ENCODE measurements around the gene PAX4. TPM values are rescaled to one million over a fixed set of nuclear protein-coding genes. Genes with fewer than 3 reads are reported as not detected.
"Not testable (repeated sequence)": the region's sequence is repeated elsewhere in the genome, so short reads cannot be mapped to it uniquely, and the experiment has no call there.

PAX4 gene
- total and polyA plus RNA-seq, 9 donors, result not detected

- no peak for DNase-seq
- peaks cover 6% of the 10 kb centered on the region for H3K4me1 ChIP-seq (ENCODE audit: insufficient read depth)
- no peaks in the 10 kb centered on the region for H3K9me3 ChIP-seq
- WGBS, 3 donors, result 67 to 69% (median 68%) methylated on average over 4 of the region's 4 CpGs
- no peaks in the 10 kb centered on the region for H3K36me3 ChIP-seq
- H3K27me3 ChIP-seq, result no peaks in the 10 kb centered on the region
- intact Hi-C loops (cut with DNase I), result loop anchor here in 1 of 4 donors (5.0 kb wide), 1 partner anchor 626 kb away; no protein-coding TSS in a partner anchor
- H3K27ac ChIP-seq, result no peak overlapping the region
- no peak overlapping the region for H3K4me3 ChIP-seq
- no peak for TF ChIP-seq CTCF (IDR thresholded peaks at IDR 0.05)
- TF ChIP-seq POLR2A (IDR thresholded peaks at IDR 0.05), result no peak
- TF ChIP-seq EP300 (IDR thresholded peaks at IDR 0.05), result no peak
Observed at GRCh38 chr7:127578711-127579275, 39.1 kb downstream of the PAX4 start.

GRCh38 chr7:127578036-127578684 lies 39.8 kb downstream of the PAX4 start:
- no peaks in the 10 kb centered on the region for H3K36me3 ChIP-seq
- DNase-seq, result no peak
- no peaks in the 10 kb centered on the region for H3K27me3 ChIP-seq
- H3K4me3 ChIP-seq, result no peak overlapping the region
- TF ChIP-seq CTCF (IDR thresholded peaks at IDR 0.05), result no peak
- no peak for TF ChIP-seq POLR2A (IDR thresholded peaks at IDR 0.05)
- TF ChIP-seq EP300 (IDR thresholded peaks at IDR 0.05), result no peak
- H3K9me3 ChIP-seq, result no peaks in the 10 kb centered on the region
- 62 to 70% (median 66%) methylated on average over 5 of the region's 5 CpGs for WGBS, 3 donors
- H3K4me1 ChIP-seq (ENCODE audit: insufficient read depth), result peaks cover 5% of the 10 kb centered on the region
- intact Hi-C loops (cut with DNase I), result loop anchor here in 1 of 4 donors (5.0 kb wide), 1 partner anchor 626 kb away; no protein-coding TSS in a partner anchor
- H3K27ac ChIP-seq, result no peak overlapping the region

GRCh38 chr7:127571741-127572505 lies 46.0 kb downstream of the PAX4 start:
- TF ChIP-seq EP300 (IDR thresholded peaks at IDR 0.05), result no peak
- no peak for TF ChIP-seq CTCF (IDR thresholded peaks at IDR 0.05)
- no peak for TF ChIP-seq POLR2A (IDR thresholded peaks at IDR 0.05)
- no peak for DNase-seq
- Histone ChIP-seq H3K9me3 (no peaks in the 10 kb centered on the region), H3K36me3 (no peaks in the 10 kb centered on the region), H3K27me3 (no peaks in the 10 kb centered on the region), H3K27ac (no peak overlapping the region), H3K4me3 (no peak overlapping the region), H3K4me1 (ENCODE audit: insufficient read depth) (no peaks in the 10 kb centered on the region)
- 66 to 74% (median 72%) methylated on average over 3 of the region's 3 CpGs for WGBS, 3 donors
- intact Hi-C loops (cut with DNase I), result no loop called here

GRCh38 chr7:127568034-127568433 lies 49.9 kb downstream of the PAX4 start:
- H3K4me3 ChIP-seq; H3K4me1 ChIP-seq (ENCODE audit: insufficient read depth); H3K27me3 ChIP-seq; intact Hi-C loops (cut with DNase I); H3K36me3 ChIP-seq; H3K27ac ChIP-seq; DNase-seq; H3K9me3 ChIP-seq: not testable (repeated sequence)
- 89 to 100% methylated on average over 1 of the region's 3 CpGs; no CpG with 5 or more reads in 1 of the 3 donors for WGBS, 3 donors
